Liver (tissue), 9 donors: ENCODE results near the gene IGFALS. TPM values are rescaled to one million over a fixed set of nuclear protein-coding genes. Genes with fewer than 3 reads are reported as not detected.

Experiments used
- DNase-seq: peaks from one replicate; pipeline ENCODE4 v3.0.0-alpha.2; 2017; ENCODE audit warnings: low spot score
- H3K27ac ChIP-seq, 2 donors: one replicate each; pipeline ENCODE4 v1.7.0; 2013; ENCODE audit warnings: inconsistent platforms in 2 of 2, low read length in 2 of 2, control low read depth in 1 of 2, low read depth in 1 of 2, mild to moderate bottlenecking in 1 of 2
- H3K27me3 ChIP-seq, 4 donors: one replicate each; pipeline versions ENCODE4 v1.6.1 to v1.7.0; 2013; ENCODE audit warnings: low read length in 3 of 4, inconsistent platforms in 1 of 4, mild to moderate bottlenecking in 1 of 4, moderate library complexity in 1 of 4; ENCODE audit not compliant: control insufficient read depth in 4 of 4, insufficient read depth in 4 of 4
- H3K36me3 ChIP-seq, 4 donors: one replicate each; pipeline versions ENCODE4 v1.6.1 to v1.7.0; 2013; ENCODE audit warnings: low read length in 3 of 4, mild to moderate bottlenecking in 3 of 4, low read depth in 1 of 4, moderate library complexity in 1 of 4; ENCODE audit not compliant: control insufficient read depth in 4 of 4, insufficient read depth in 3 of 4
- H3K4me1 ChIP-seq, 4 donors: one replicate each; pipeline versions ENCODE4 v1.6.1 to v1.7.0; 2013; ENCODE audit warnings: low read length in 3 of 4, mild to moderate bottlenecking in 3 of 4, moderate library complexity in 1 of 4; ENCODE audit not compliant: control insufficient read depth in 4 of 4, insufficient read depth in 4 of 4
- H3K4me3 ChIP-seq, 3 donors: one replicate each; pipeline versions ENCODE4 v1.6.1 to v1.7.0; 2013; ENCODE audit warnings: low read length in 3 of 3, control low read depth in 1 of 3, low read depth in 1 of 3, mild to moderate bottlenecking in 1 of 3
- H3K9ac ChIP-seq, 2 donors: one replicate each; pipeline ENCODE4 v1.7.0; 2013; ENCODE audit warnings: low read length in 2 of 2, mild to moderate bottlenecking in 2 of 2, moderate library complexity in 2 of 2, control low read depth in 1 of 2, low read depth in 1 of 2
- H3K9me3 ChIP-seq, 4 donors: one replicate each; pipeline versions ENCODE4 v1.6.1 to v1.7.0; 2013; ENCODE audit warnings: low read length in 3 of 4; ENCODE audit not compliant: control insufficient read depth in 4 of 4
- EGR1 ChIP-seq, 2 donors: IDR thresholded peaks; 2 replicates each; pipeline ENCODE4 v1.6.1; 2016 to 2018; ENCODE audit warnings: antibody characterized with exemption in 2 of 2, low read depth in 2 of 2
- FOXA1 ChIP-seq: IDR thresholded peaks from 2 replicates; pipeline ENCODE4 v1.6.1; 2016; ENCODE audit warnings: antibody characterized with exemption
- FOXA2 ChIP-seq: IDR thresholded peaks from 2 replicates; pipeline ENCODE4 v1.6.1; 2016; ENCODE audit warnings: antibody characterized with exemption
- GABPA ChIP-seq, 2 donors: IDR thresholded peaks in 1 of 2; conservative IDR thresholded peaks in 1 of 2; 2 replicates each; pipeline ENCODE4 v1.6.1; 2016; ENCODE audit warnings: antibody characterized with exemption in 2 of 2, mild to moderate bottlenecking in 1 of 2, moderate library complexity in 1 of 2
- HNF4A ChIP-seq, 2 donors: conservative IDR thresholded peaks; 2 replicates each; pipeline ENCODE4 v1.6.1; 2016; ENCODE audit warnings: antibody characterized with exemption in 2 of 2, mild to moderate bottlenecking in 2 of 2
- HNF4G ChIP-seq: IDR thresholded peaks from 2 replicates; pipeline ENCODE4 v1.6.1; 2016; ENCODE audit warnings: antibody characterized with exemption
- JUND ChIP-seq, 2 donors: IDR thresholded peaks; 2 replicates each; pipeline ENCODE4 v1.6.1; 2016; ENCODE audit warnings: antibody characterized with exemption in 2 of 2
- NR2F2 ChIP-seq: IDR thresholded peaks from 2 replicates; pipeline ENCODE4 v1.6.1; 2016; ENCODE audit warnings: antibody characterized with exemption
- RAD21 ChIP-seq, 2 donors: IDR thresholded peaks; 2 replicates each; pipeline ENCODE4 v1.6.1; 2016; ENCODE audit warnings: antibody characterized with exemption in 2 of 2, mild to moderate bottlenecking in 2 of 2
- REST ChIP-seq: IDR thresholded peaks from 2 replicates; pipeline ENCODE4 v1.6.1; 2016; ENCODE audit warnings: antibody characterized with exemption, mild to moderate bottlenecking
- RXRA ChIP-seq, 2 donors: IDR thresholded peaks; 2 replicates each; pipeline ENCODE4 v1.6.1; 2017 to 2018; ENCODE audit warnings: antibody characterized with exemption in 2 of 2, mild to moderate bottlenecking in 1 of 2
- SP1 ChIP-seq: IDR thresholded peaks from 2 replicates; pipeline ENCODE4 v1.6.1; 2018; ENCODE audit warnings: antibody characterized with exemption, mild to moderate bottlenecking
- TAF1 ChIP-seq: conservative IDR thresholded peaks from 2 replicates; pipeline ENCODE4 v1.6.1; 2016; ENCODE audit warnings: antibody characterized with exemption, mild to moderate bottlenecking
- YY1 ChIP-seq: IDR thresholded peaks from 2 replicates; pipeline ENCODE4 v1.6.1; 2016; ENCODE audit warnings: antibody characterized with exemption, mild to moderate bottlenecking
- WGBS: extraction: QIAGEN DNeasy Blood & Tissue Kit; methylation state at CpG from one replicate; pipeline ENCODE4 v1.1.7; 2013; 5-methylcytosine and 5-hydroxymethylcytosine counted together
- polyA plus RNA-seq, 2 donors: library from polyadenylated mRNA; stranded (reverse) in 1 of 2; unstranded in 1 of 2; fragments of 200-250 nt in 1 of 2; fragments of >200 nt in 1 of 2; fragmentation: Nextera tagmentation in 1 of 2; extraction: Ambion mirVana in 1 of 2; gene quantifications; one replicate each; pipeline versions ENCODE4 v1.2.1 to v1.2.3, GENCODE V29; 2013 to 2015
- total RNA-seq, 2 donors: library from RNA; depleted of rRNA; stranded (reverse); fragments of >200 nt; gene quantifications; one replicate each; pipeline ENCODE4 v1.2.3, GENCODE V29; 2014
- TF ChIP-seq, protein P1 (sequence below): fragments of 150-350 bp; IDR thresholded peaks from 2 replicates; pipeline ENCODE4 v1.5.1; 2017; ENCODE audit warnings: improper control_type of control experiment, low read depth, low read length; ENCODE audit not compliant: missing input control
- TF ChIP-seq, protein P2 (sequence below): IDR thresholded peaks from 2 replicates; pipeline ENCODE4 v1.6.1; 2016; ENCODE audit warnings: antibody characterized with exemption
- TF ChIP-seq, protein P3 (sequence below): IDR thresholded peaks from 2 replicates; pipeline ENCODE4 v1.6.1; 2016; ENCODE audit warnings: antibody characterized with exemption
- TF ChIP-seq, protein P4 (sequence below): IDR thresholded peaks from 2 replicates; pipeline ENCODE4 v1.6.1; 2016; ENCODE audit warnings: antibody characterized with exemption
- donor health status: healthy.
- donor health status: healthy.
- donor health status: healthy.
- donor health status: healthy.
- donor health status: healthy.

The IGFALS gene
- total and polyA plus RNA-seq, 4 donors = 19.8 to 161 (median 68.4) TPM

- Histone ChIP-seq H3K27me3 (no peaks in the 10 kb centered on the region), H3K9me3 (no peaks in the 10 kb centered on the region), H3K4me3 (no peak overlapping the region), H3K36me3 (peaks cover 4 to 33% (median 16%) of the 10 kb centered on the region in 4 donors), H3K4me1 (no peaks in the 10 kb centered on the region), H3K9ac (no peak overlapping the region), H3K27ac (no peak overlapping the region)
- DNase-seq = no peak
- TF ChIP-seq RXRA (IDR thresholded peaks at IDR 0.05) (no peak), FOXA2 (no peak), RAD21 (IDR thresholded peaks at IDR 0.05) (no peak), EGR1 (IDR thresholded peaks at IDR 0.05; ENCODE audit: low read depth in 2 of 2) (no peak), HNF4G (no peak), FOXA1 (no peak), JUND (IDR thresholded peaks at IDR 0.05) (no peak)
- TF ChIP-seq, protein P1, sequence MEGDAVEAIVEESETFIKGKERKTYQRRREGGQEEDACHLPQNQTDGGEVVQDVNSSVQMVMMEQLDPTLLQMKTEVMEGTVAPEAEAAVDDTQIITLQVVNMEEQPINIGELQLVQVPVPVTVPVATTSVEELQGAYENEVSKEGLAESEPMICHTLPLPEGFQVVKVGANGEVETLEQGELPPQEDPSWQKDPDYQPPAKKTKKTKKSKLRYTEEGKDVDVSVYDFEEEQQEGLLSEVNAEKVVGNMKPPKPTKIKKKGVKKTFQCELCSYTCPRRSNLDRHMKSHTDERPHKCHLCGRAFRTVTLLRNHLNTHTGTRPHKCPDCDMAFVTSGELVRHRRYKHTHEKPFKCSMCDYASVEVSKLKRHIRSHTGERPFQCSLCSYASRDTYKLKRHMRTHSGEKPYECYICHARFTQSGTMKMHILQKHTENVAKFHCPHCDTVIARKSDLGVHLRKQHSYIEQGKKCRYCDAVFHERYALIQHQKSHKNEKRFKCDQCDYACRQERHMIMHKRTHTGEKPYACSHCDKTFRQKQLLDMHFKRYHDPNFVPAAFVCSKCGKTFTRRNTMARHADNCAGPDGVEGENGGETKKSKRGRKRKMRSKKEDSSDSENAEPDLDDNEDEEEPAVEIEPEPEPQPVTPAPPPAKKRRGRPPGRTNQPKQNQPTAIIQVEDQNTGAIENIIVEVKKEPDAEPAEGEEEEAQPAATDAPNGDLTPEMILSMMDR = no peak
- TF ChIP-seq, protein P2, sequence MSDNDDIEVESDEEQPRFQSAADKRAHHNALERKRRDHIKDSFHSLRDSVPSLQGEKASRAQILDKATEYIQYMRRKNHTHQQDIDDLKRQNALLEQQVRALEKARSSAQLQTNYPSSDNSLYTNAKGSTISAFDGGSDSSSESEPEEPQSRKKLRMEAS = no peak
- TF ChIP-seq, protein P3, sequence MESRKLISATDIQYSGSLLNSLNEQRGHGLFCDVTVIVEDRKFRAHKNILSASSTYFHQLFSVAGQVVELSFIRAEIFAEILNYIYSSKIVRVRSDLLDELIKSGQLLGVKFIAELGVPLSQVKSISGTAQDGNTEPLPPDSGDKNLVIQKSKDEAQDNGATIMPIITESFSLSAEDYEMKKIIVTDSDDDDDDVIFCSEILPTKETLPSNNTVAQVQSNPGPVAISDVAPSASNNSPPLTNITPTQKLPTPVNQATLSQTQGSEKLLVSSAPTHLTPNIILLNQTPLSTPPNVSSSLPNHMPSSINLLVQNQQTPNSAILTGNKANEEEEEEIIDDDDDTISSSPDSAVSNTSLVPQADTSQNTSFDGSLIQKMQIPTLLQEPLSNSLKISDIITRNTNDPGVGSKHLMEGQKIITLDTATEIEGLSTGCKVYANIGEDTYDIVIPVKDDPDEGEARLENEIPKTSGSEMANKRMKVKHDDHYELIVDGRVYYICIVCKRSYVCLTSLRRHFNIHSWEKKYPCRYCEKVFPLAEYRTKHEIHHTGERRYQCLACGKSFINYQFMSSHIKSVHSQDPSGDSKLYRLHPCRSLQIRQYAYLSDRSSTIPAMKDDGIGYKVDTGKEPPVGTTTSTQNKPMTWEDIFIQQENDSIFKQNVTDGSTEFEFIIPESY = no peak
- TF ChIP-seq, protein P4, sequence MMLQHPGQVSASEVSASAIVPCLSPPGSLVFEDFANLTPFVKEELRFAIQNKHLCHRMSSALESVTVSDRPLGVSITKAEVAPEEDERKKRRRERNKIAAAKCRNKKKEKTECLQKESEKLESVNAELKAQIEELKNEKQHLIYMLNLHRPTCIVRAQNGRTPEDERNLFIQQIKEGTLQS = no peak
- WGBS = 97% methylated on average over 12 of the region's 12 CpGs
These were observed 39.3 kb downstream of the IGFALS start for GRCh38 chr16:1754204-1754603.

- no peak overlapping the region for H3K27ac ChIP-seq
- 96% methylated on average over 14 of the region's 14 CpGs for WGBS
- H3K9me3 ChIP-seq = no peaks in the 10 kb centered on the region
- H3K36me3 ChIP-seq = peaks cover 6 to 47% (median 24%) of the 10 kb centered on the region in 4 donors
- DNase-seq = no peak
- TF ChIP-seq RXRA (IDR thresholded peaks at IDR 0.05) (no peak), YY1 (no peak), JUND (IDR thresholded peaks at IDR 0.05) (no peak), REST (no peak), RAD21 (IDR thresholded peaks at IDR 0.05) (no peak), EGR1 (IDR thresholded peaks at IDR 0.05; ENCODE audit: low read depth in 2 of 2) (no peak), FOXA1 (no peak), SP1 (no peak), FOXA2 (no peak), NR2F2 (no peak), GABPA (IDR thresholded peaks at IDR 0.05 in 1 of 2, conservative IDR thresholded peaks at IDR 0.05 in 1 of 2) (no peak), HNF4A (conservative IDR thresholded peaks at IDR 0.05) (no peak), TAF1 (no peak), HNF4G (no peak)
- TF ChIP-seq, protein P4 = no peak
- TF ChIP-seq, protein P3 = no peak
- TF ChIP-seq, protein P2 = no peak
- TF ChIP-seq, protein P1 = no peak
- H3K4me1 ChIP-seq = no peaks in the 10 kb centered on the region
- H3K9ac ChIP-seq = no peak overlapping the region
- H3K27me3 ChIP-seq = no peaks in the 10 kb centered on the region
- no peak overlapping the region for H3K4me3 ChIP-seq
These were observed 40.7 kb downstream of the IGFALS start for GRCh38 chr16:1752853-1753252.
